IMR-90 (cell line): ENCODE results near the gene KPTN. TPM values are rescaled to one million over a fixed set of nuclear protein-coding genes. Genes with fewer than 3 reads are reported as not detected.

Source experiments
- ATAC-seq: fragments of 200-7000 bp; cut with Tn5 transposase; 2 replicates; pipeline ENCODE4 v1.9.1; 2020; ENCODE audit warnings: low read depth, mild to moderate bottlenecking, moderate library complexity
- BruUV-seq: library from RNA; stranded (reverse); fragments of 400-500 nt; replicated peaks from 2 replicates; lab custom pipeline; 2021; lab: Mats Ljungman, UMichigan
- CTCF ChIA-PET: fragments of 300-600 bp; formaldehyde crosslinking; extraction: SDS; loops from one replicate; lab custom pipeline; 2021; ENCODE audit warnings: antibody characterized with exemption; lab: Yijun Ruan, JAX
- POLR2A ChIA-PET: fragments of 300-600 bp; sonication (Branson Sonifier 250); formaldehyde crosslinking; loops from one replicate; lab custom pipeline; 2022; ENCODE audit warnings: antibody characterized with exemption; ENCODE audit not compliant: unreplicated experiment; lab: Charles Lee
- DNase-seq: peaks from one replicate; pipeline ENCODE4 v3.0.0; 2013
- H2AFZ ChIP-seq: replicated peaks from 2 replicates; pipeline ENCODE3; 2013; ENCODE audit warnings: low read length, mild to moderate bottlenecking; ENCODE audit not compliant: poor library complexity
- H2AK5ac ChIP-seq: 2 replicates; pipeline ENCODE4 v1.6.1; 2013; ENCODE audit warnings: low read depth, low read length, inconsistent platforms
- H2AK9ac ChIP-seq: replicated peaks from 2 replicates; pipeline ENCODE3; 2013; ENCODE audit warnings: mild to moderate bottlenecking, low read depth, low read length, moderate library complexity; ENCODE audit not compliant: poor library complexity
- H2BK120ac ChIP-seq: 2 replicates; pipeline ENCODE4 v1.6.1; 2013; ENCODE audit warnings: low read depth, low read length, inconsistent platforms
- H2BK15ac ChIP-seq: 3 replicates; pipeline ENCODE4 v1.6.1; 2013; ENCODE audit warnings: low read depth, low read length, inconsistent platforms
- H2BK20ac ChIP-seq: 2 replicates; pipeline ENCODE4 v1.6.1; 2013; ENCODE audit warnings: low read depth, mild to moderate bottlenecking, inconsistent platforms, low read length, moderate library complexity
- H2BK5ac ChIP-seq: 2 replicates; pipeline ENCODE4 v1.6.1; 2013; ENCODE audit warnings: mild to moderate bottlenecking, low read depth, low read length, inconsistent platforms; ENCODE audit not compliant: poor library complexity, severe bottlenecking
- H3K14ac ChIP-seq: replicated peaks from 2 replicates; pipeline ENCODE4 v1.6.1; 2013; ENCODE audit warnings: low read depth, low read length, inconsistent platforms
- H3K18ac ChIP-seq: 2 replicates; pipeline ENCODE4 v1.6.1; 2013; ENCODE audit warnings: low read depth, low read length, control low read depth
- H3K23ac ChIP-seq: 2 replicates; pipeline ENCODE4 v1.6.1; 2013; ENCODE audit warnings: low read depth, low read length, inconsistent platforms
- H3K27ac ChIP-seq: 2 replicates; pipeline ENCODE4 v1.5.1; 2013; ENCODE audit warnings: mild to moderate bottlenecking, control low read depth, low read length; ENCODE audit not compliant: insufficient read depth
- H3K27me3 ChIP-seq: 2 replicates; pipeline ENCODE4 v1.6.1; 2013; ENCODE audit warnings: low read length; ENCODE audit not compliant: control insufficient read depth, insufficient read depth
- H3K36me3 ChIP-seq: 2 replicates; pipeline ENCODE4 v1.6.1; 2013; ENCODE audit warnings: low read length, mixed read lengths; ENCODE audit not compliant: control insufficient read depth, insufficient read depth
- H3K4ac ChIP-seq: 2 replicates; pipeline ENCODE4 v1.6.1; 2013; ENCODE audit warnings: low read depth, low read length, inconsistent platforms
- H3K4me1 ChIP-seq: 2 replicates; pipeline ENCODE4 v1.6.1; 2013; ENCODE audit warnings: low read length, mixed read lengths; ENCODE audit not compliant: control insufficient read depth, insufficient read depth
- H3K4me2 ChIP-seq: 2 replicates; pipeline ENCODE4 v1.6.1; 2013; ENCODE audit warnings: low read depth, mild to moderate bottlenecking, control low read depth, low read length, moderate library complexity
- H3K4me3 ChIP-seq: 2 replicates; pipeline ENCODE4 v1.5.1; 2013; ENCODE audit warnings: low read depth, mild to moderate bottlenecking, control low read depth, low read length, moderate library complexity; ENCODE audit not compliant: insufficient read depth
- H3K56ac ChIP-seq: 2 replicates; pipeline ENCODE4 v1.6.1; 2013; ENCODE audit warnings: low read length, inconsistent platforms; ENCODE audit not compliant: insufficient read depth; ENCODE audit errors: extremely low read depth
- H3K79me1 ChIP-seq, 2 experiments: 2 replicates each; pipeline ENCODE4 v1.6.1; 2013; ENCODE audit warnings: low read length in 2 of 2, inconsistent platforms in 1 of 2, low read depth in 1 of 2
- H3K9ac ChIP-seq: 2 replicates; pipeline ENCODE4 v1.6.1; 2013; ENCODE audit warnings: low read depth, low read length, control low read depth
- H3K9me1 ChIP-seq: 2 replicates; pipeline ENCODE4 v1.6.1; 2013; ENCODE audit warnings: low read length, inconsistent platforms; ENCODE audit not compliant: insufficient read depth
- H3K9me3 ChIP-seq: 2 replicates; pipeline ENCODE4 v1.6.1; 2013; ENCODE audit warnings: low read length; ENCODE audit not compliant: control insufficient read depth, insufficient read depth
- H4K20me1 ChIP-seq: 2 replicates; pipeline ENCODE4 v1.6.1; 2013; ENCODE audit warnings: low read length, inconsistent platforms; ENCODE audit not compliant: insufficient read depth
- H4K5ac ChIP-seq: 2 replicates; pipeline ENCODE4 v1.6.1; 2013; ENCODE audit warnings: mild to moderate bottlenecking, low read depth, low read length, control low read depth
- H4K8ac ChIP-seq, 2 experiments: 2 replicates each; pipeline ENCODE4 v1.6.1; 2013; ENCODE audit warnings: low read depth in 2 of 2, low read length in 2 of 2, control low read depth in 1 of 2, inconsistent platforms in 1 of 2
- H4K91ac ChIP-seq: 2 replicates; pipeline ENCODE4 v1.6.1; 2013; ENCODE audit warnings: low read depth, low read length, inconsistent platforms; ENCODE audit not compliant: insufficient read depth
- BHLHE40 ChIP-seq: fragments of 150-350 bp; IDR thresholded peaks from 2 replicates; pipeline ENCODE4 v1.6.1; 2016; ENCODE audit warnings: mild to moderate bottlenecking, low read depth, low read length
- CEBPB ChIP-seq: IDR thresholded peaks from 2 replicates; pipeline ENCODE4 v1.6.1; 2012; ENCODE audit warnings: low read depth, low read length, improper control_type of control experiment
- MAFK ChIP-seq: IDR thresholded peaks from 2 replicates; pipeline ENCODE4 v1.6.1; 2012; ENCODE audit warnings: low read depth, low read length, improper control_type of control experiment
- MXI1 ChIP-seq: IDR thresholded peaks from 2 replicates; pipeline ENCODE4 v1.6.1; 2012; ENCODE audit warnings: low read depth, mild to moderate bottlenecking, low read length, moderate library complexity, borderline replicate concordance
- RAD21 ChIP-seq: IDR thresholded peaks from 2 replicates; pipeline ENCODE4 v1.6.1; 2012; ENCODE audit warnings: low read length, improper control_type of control experiment
- RCOR1 ChIP-seq: IDR thresholded peaks from 2 replicates; pipeline ENCODE4 v1.6.1; 2012; ENCODE audit warnings: mild to moderate bottlenecking, low read length, improper control_type of control experiment; ENCODE audit not compliant: insufficient replicate concordance
- RFX5 ChIP-seq: IDR thresholded peaks from 2 replicates; pipeline ENCODE4 v1.8.0; 2012; ENCODE audit warnings: low read depth, mild to moderate bottlenecking, low read length, moderate library complexity
- SMC3 ChIP-seq: fragments of 150-350 bp; IDR thresholded peaks from 2 replicates; pipeline ENCODE4 v1.6.1; 2016; ENCODE audit warnings: low read depth, mild to moderate bottlenecking, antibody characterized with exemption, low read length, moderate library complexity
- whole genome bisulfite sequencing, 2 experiments: methylation state at CpG; one replicate each; pipeline versions ENCODE4 v1.1.5 to v1.1.7; 2013; ENCODE audit warnings: missing lambda C conversion rate in 2 of 2; ENCODE audit not compliant: insufficient read length in 1 of 2; ENCODE audit errors: extremely low coverage in 2 of 2; 5-methylcytosine and 5-hydroxymethylcytosine counted together
- dilution Hi-C: fragments of 300-500 bp; cut with HindIII; formaldehyde crosslinking; loops from one replicate; pipeline ENCODE4 v1.14.3; 2018; ENCODE audit warnings: low sequenced_read_pairs; ENCODE audit not compliant: unreplicated experiment
- in situ Hi-C: fragments of 300-500 bp; cut with MboI; formaldehyde crosslinking; loops from 3 replicates; pipeline ENCODE4 v1.14.3; 2019; ENCODE audit warnings: low sequenced_read_pairs, inconsistent platforms, mixed read lengths
- intact Hi-C: fragments of 100-400 bp; cut with micrococcal nuclease; formaldehyde crosslinking; loops from 2 replicates; pipeline ENCODE4 v1.10.0; 2022
- polyA plus RNA-seq, 3 experiments: library from polyadenylated mRNA; depleted of rRNA; stranded (reverse); fragments of >200 nt; gene quantifications; 2 replicates each; pipeline ENCODE4 v1.2.3, GENCODE V29; 2012; ENCODE audit warnings: low replicate concordance in 1 of 3
- total RNA-seq: library from RNA; depleted of rRNA; stranded (reverse); fragments of >200 nt; gene quantifications from 2 replicates; pipeline ENCODE4 v1.2.3, GENCODE V29; 2012
- TF ChIP-seq, protein P1 (sequence below): fragments of 150-350 bp; IDR thresholded peaks from 2 replicates; pipeline ENCODE4 v1.6.1; 2016; ENCODE audit warnings: low read depth, mild to moderate bottlenecking, low read length, moderate library complexity, borderline replicate concordance
- TF ChIP-seq, protein P2 (sequence below): conservative IDR thresholded peaks from 2 replicates; pipeline ENCODE4 v1.5.1; 2012; ENCODE audit warnings: mild to moderate bottlenecking, low read depth, low read length, improper control_type of control experiment
- TF ChIP-seq, protein P3 (sequence below): fragments of 150-350 bp; IDR thresholded peaks from 2 replicates; pipeline ENCODE4 v1.6.1; 2017; ENCODE audit warnings: mild to moderate bottlenecking, antibody characterized with exemption, low read length, low read depth

KPTN gene
- total and polyA plus RNA-seq, 2 of the 4 experiments (the other 2 are of a cell fraction) = 4.1 to 15.4 TPM

DNA sequence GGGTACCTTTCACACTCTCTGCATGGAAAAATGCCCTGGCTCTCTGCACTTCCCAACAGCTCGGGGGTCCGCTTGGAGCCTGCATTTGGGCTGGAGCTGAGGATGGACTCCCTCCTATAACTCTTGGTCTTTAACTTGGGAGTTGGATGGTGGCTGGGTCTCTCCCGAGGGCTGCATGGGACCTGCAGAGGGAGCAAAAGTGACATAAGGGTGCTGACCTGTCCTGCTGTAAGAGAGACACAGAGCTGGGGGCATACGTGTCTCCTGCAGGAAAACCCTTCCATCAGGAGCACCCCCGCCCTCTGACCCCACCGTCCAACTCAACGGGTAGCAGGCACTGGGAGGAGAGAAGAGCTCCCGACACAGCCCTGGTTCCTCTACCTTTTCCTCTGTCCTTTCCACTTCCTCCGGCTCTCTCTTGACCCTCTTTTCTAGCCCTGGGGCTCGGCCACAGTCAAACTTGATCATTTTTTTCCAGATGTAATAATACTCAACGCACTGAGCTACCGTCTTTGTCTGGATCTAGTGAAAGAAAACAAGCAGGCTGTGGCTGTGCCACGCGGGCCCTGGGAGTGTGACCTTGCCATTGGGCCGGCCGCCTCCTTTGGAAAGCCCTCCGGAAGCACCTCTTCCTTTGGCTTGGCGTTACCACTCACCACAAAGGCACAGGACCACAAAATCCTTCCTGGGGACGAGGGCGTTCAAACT, 37.6 kb upstream of the KPTN start (continued):
- no peak for TF ChIP-seq CEBPB

DNA sequence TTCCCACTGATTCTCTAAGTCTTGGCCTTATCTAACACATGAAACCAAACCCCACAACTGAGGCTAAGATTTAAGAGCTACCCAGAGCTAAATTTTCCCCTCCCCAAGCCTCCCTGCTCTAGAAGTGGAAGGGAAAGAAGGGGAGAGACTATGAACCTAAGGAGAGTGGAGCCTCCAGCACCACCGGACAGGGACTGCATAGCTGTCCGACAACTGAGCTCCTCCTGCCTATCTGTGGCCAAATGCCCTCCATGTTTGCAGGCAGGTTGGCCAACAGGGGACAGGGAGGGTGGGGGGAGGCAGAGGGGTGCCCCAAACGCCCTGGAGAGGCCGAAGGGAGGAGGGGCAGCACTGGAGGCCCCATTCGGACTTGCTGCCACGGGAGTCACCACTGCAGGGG, 36.8 kb upstream of the KPTN start:
- H2BK5ac ChIP-seq = no peak overlapping the region
- no peak overlapping the region for H2BK20ac ChIP-seq
- H2AK5ac ChIP-seq = no peak overlapping the region
- H3K14ac ChIP-seq = no peak overlapping the region
- H3K4me2 ChIP-seq = no peak overlapping the region
- H3K23ac ChIP-seq = no peak overlapping the region
- H2BK15ac ChIP-seq = no peak overlapping the region
- no peak overlapping the region for H3K4ac ChIP-seq
- H4K8ac ChIP-seq = no peak overlapping the region
- no peak overlapping the region for H4K5ac ChIP-seq
- no peaks in the 10 kb centered on the region for H3K36me3 ChIP-seq
- H3K9me1 ChIP-seq = peaks cover 4% of the 10 kb centered on the region
- peaks cover 2% of the 10 kb centered on the region; the same call in 1 of the 2 replicates for H3K4me1 ChIP-seq
- no peaks in the 10 kb centered on the region for H3K9me3 ChIP-seq
- ChIA-PET CTCF (no interaction called here), POLR2A (no interaction called here)
- no peak overlapping the region for H3K18ac ChIP-seq
- no peak overlapping the region for H3K56ac ChIP-seq
- H3K27ac ChIP-seq = no peak overlapping the region
- in situ Hi-C loops = no loop called here
- H2BK120ac ChIP-seq = no peak overlapping the region
- no peak for TF ChIP-seq BHLHE40
- TF ChIP-seq, protein P1, sequence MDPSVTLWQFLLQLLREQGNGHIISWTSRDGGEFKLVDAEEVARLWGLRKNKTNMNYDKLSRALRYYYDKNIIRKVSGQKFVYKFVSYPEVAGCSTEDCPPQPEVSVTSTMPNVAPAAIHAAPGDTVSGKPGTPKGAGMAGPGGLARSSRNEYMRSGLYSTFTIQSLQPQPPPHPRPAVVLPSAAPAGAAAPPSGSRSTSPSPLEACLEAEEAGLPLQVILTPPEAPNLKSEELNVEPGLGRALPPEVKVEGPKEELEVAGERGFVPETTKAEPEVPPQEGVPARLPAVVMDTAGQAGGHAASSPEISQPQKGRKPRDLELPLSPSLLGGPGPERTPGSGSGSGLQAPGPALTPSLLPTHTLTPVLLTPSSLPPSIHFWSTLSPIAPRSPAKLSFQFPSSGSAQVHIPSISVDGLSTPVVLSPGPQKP = no peak
- TF ChIP-seq MXI1 = no peak
- no peak for TF ChIP-seq RFX5
- no peak for TF ChIP-seq RCOR1
- TF ChIP-seq, protein P2, sequence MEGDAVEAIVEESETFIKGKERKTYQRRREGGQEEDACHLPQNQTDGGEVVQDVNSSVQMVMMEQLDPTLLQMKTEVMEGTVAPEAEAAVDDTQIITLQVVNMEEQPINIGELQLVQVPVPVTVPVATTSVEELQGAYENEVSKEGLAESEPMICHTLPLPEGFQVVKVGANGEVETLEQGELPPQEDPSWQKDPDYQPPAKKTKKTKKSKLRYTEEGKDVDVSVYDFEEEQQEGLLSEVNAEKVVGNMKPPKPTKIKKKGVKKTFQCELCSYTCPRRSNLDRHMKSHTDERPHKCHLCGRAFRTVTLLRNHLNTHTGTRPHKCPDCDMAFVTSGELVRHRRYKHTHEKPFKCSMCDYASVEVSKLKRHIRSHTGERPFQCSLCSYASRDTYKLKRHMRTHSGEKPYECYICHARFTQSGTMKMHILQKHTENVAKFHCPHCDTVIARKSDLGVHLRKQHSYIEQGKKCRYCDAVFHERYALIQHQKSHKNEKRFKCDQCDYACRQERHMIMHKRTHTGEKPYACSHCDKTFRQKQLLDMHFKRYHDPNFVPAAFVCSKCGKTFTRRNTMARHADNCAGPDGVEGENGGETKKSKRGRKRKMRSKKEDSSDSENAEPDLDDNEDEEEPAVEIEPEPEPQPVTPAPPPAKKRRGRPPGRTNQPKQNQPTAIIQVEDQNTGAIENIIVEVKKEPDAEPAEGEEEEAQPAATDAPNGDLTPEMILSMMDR = no peak
- TF ChIP-seq CEBPB = no peak
- no peak for TF ChIP-seq MAFK
- no peak for TF ChIP-seq RAD21
- no peak for TF ChIP-seq SMC3
- TF ChIP-seq, protein P3, sequence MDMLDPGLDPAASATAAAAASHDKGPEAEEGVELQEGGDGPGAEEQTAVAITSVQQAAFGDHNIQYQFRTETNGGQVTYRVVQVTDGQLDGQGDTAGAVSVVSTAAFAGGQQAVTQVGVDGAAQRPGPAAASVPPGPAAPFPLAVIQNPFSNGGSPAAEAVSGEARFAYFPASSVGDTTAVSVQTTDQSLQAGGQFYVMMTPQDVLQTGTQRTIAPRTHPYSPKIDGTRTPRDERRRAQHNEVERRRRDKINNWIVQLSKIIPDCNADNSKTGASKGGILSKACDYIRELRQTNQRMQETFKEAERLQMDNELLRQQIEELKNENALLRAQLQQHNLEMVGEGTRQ = no peak
- no peak overlapping the region for H2AK9ac ChIP-seq
- H4K91ac ChIP-seq = no peak overlapping the region
- no TSS peak for BruUV-seq
- no peaks in the 10 kb centered on the region for H4K20me1 ChIP-seq
- ATAC-seq (no peak), DNase-seq (no peak)
- no peak overlapping the region for H3K4me3 ChIP-seq
- 23% methylated on average over 2 of the region's 6 CpGs; no CpG with 5 or more reads in 1 of the 2 experiments for WGBS, 2 experiments
- H3K27me3 ChIP-seq = peaks cover 25% of the 10 kb centered on the region
- no peak overlapping the region for H2AFZ ChIP-seq
- H3K79me1 ChIP-seq = 0 out of 4 replicates have a peak, but pooled peaks cover 0 to 3% of the 10 kb centered on the region in 2 experiments
- dilution Hi-C loops = no loop called here
- no peak overlapping the region for H3K9ac ChIP-seq
- intact Hi-C loops = loop anchor here (5.0 kb wide), 1 partner anchor 41 kb away; no protein-coding TSS in a partner anchor
